ENCODE results near the gene SLC35B4.

Gene SLC35B4

GRCh38 chr7:134329614-134330346 is 13.1 kb upstream of the SLC35B4 start:
- Histone ChIP-seq H3K27ac (ENCODE audit: low read length) (no peak overlapping the region), H3K9me3 (ENCODE audit: insufficient read depth, low read length, severe bottlenecking) (no peaks in the 10 kb centered on the region), H3K27me3 (ENCODE audit: insufficient read depth, low read length, poor library complexity) (no peaks in the 10 kb centered on the region), H3K36me3 (ENCODE audit: insufficient read depth, low read length) (no peaks in the 10 kb centered on the region), H4K20me1 (ENCODE audit: insufficient read depth, low read length) (no peaks in the 10 kb centered on the region), H3K4me3 (ENCODE audit: low read depth in 1 of 2, low read length in 2 of 2) (no peak overlapping the region), H2AFZ (ENCODE audit: low read depth, low read length) (no peak overlapping the region), H3K79me2 (ENCODE audit: insufficient read depth, low read length) (no peaks in the 10 kb centered on the region), H3K4me2 (ENCODE audit: insufficient read depth, low read length) (no peak overlapping the region), H3K4me1 (ENCODE audit: insufficient read depth, low read length) (no peaks in the 10 kb centered on the region), H3K9ac (ENCODE audit: low read depth, low read length) (no peak overlapping the region)
- ATAC-seq (ENCODE audit: insufficient read depth, low read depth) (no peak), DNase-seq (no peak)
- TF ChIP-seq EZH2 (IDR thresholded peaks at IDR 0.05; ENCODE audit: borderline replicate concordance, low read depth, low read length, severe bottlenecking) = no peak
- TF ChIP-seq, protein P1, sequence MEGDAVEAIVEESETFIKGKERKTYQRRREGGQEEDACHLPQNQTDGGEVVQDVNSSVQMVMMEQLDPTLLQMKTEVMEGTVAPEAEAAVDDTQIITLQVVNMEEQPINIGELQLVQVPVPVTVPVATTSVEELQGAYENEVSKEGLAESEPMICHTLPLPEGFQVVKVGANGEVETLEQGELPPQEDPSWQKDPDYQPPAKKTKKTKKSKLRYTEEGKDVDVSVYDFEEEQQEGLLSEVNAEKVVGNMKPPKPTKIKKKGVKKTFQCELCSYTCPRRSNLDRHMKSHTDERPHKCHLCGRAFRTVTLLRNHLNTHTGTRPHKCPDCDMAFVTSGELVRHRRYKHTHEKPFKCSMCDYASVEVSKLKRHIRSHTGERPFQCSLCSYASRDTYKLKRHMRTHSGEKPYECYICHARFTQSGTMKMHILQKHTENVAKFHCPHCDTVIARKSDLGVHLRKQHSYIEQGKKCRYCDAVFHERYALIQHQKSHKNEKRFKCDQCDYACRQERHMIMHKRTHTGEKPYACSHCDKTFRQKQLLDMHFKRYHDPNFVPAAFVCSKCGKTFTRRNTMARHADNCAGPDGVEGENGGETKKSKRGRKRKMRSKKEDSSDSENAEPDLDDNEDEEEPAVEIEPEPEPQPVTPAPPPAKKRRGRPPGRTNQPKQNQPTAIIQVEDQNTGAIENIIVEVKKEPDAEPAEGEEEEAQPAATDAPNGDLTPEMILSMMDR (IDR thresholded peaks at IDR 0.05; ENCODE audit: borderline replicate concordance, extremely low read depth, low read length, poor library complexity, severe bottlenecking) = no peak

- TF ChIP-seq, protein P1 (IDR thresholded peaks at IDR 0.05; ENCODE audit: borderline replicate concordance, extremely low read depth, low read length, poor library complexity, severe bottlenecking) = no peak
- no peak for TF ChIP-seq EZH2 (IDR thresholded peaks at IDR 0.05; ENCODE audit: borderline replicate concordance, low read depth, low read length, severe bottlenecking)
- H3K4me2 ChIP-seq (ENCODE audit: insufficient read depth, low read length) = no peak overlapping the region
- no peaks in the 10 kb centered on the region for H3K27me3 ChIP-seq (ENCODE audit: insufficient read depth, low read length, poor library complexity)
- H3K79me2 ChIP-seq (ENCODE audit: insufficient read depth, low read length) = no peaks in the 10 kb centered on the region
- H4K20me1 ChIP-seq (ENCODE audit: insufficient read depth, low read length) = no peaks in the 10 kb centered on the region
- DNase-seq (no peak), ATAC-seq (ENCODE audit: insufficient read depth, low read depth) (no peak)
- H3K27ac ChIP-seq (ENCODE audit: low read length) = no peak overlapping the region
- no peak overlapping the region for H3K9ac ChIP-seq (ENCODE audit: low read depth, low read length)
- no peaks in the 10 kb centered on the region for H3K36me3 ChIP-seq (ENCODE audit: insufficient read depth, low read length)
- H3K4me1 ChIP-seq (ENCODE audit: insufficient read depth, low read length) = no peaks in the 10 kb centered on the region
- no peaks in the 10 kb centered on the region for H3K9me3 ChIP-seq (ENCODE audit: insufficient read depth, low read length, severe bottlenecking)
- H3K4me3 ChIP-seq (ENCODE audit: low read depth in 1 of 2, low read length in 2 of 2) = no peak overlapping the region
- H2AFZ ChIP-seq (ENCODE audit: low read depth, low read length) = no peak overlapping the region
These were observed 12.2 kb upstream of the SLC35B4 start for GRCh38 chr7:134328900-134329299.

- DNase-seq (peak; percentile 67), ATAC-seq (ENCODE audit: insufficient read depth, low read depth) (peak; percentile 97)
These were observed 11.2 kb upstream of the SLC35B4 start for GRCh38 chr7:134327896-134328295.

More at GRCh38 chr7:134327896-134328295, 11.2 kb upstream of the SLC35B4 start:
- Histone ChIP-seq H3K4me1 (ENCODE audit: insufficient read depth, low read length) (no peaks in the 10 kb centered on the region), H4K20me1 (ENCODE audit: insufficient read depth, low read length) (no peaks in the 10 kb centered on the region), H3K4me3 (ENCODE audit: low read depth in 1 of 2, low read length in 2 of 2) (no peak overlapping the region), H2AFZ (ENCODE audit: low read depth, low read length) (no peak overlapping the region), H3K36me3 (ENCODE audit: insufficient read depth, low read length) (no peaks in the 10 kb centered on the region), H3K27ac (ENCODE audit: low read length) (no peak overlapping the region), H3K4me2 (ENCODE audit: insufficient read depth, low read length) (no peak overlapping the region), H3K27me3 (ENCODE audit: insufficient read depth, low read length, poor library complexity) (no peaks in the 10 kb centered on the region), H3K9me3 (ENCODE audit: insufficient read depth, low read length, severe bottlenecking) (no peaks in the 10 kb centered on the region), H3K9ac (ENCODE audit: low read depth, low read length) (no peak overlapping the region), H3K79me2 (ENCODE audit: insufficient read depth, low read length) (no peaks in the 10 kb centered on the region)
- TF ChIP-seq, protein P1 (IDR thresholded peaks at IDR 0.05; ENCODE audit: borderline replicate concordance, extremely low read depth, low read length, poor library complexity, severe bottlenecking) = peak; percentile 78
- no peak for TF ChIP-seq EZH2 (IDR thresholded peaks at IDR 0.05; ENCODE audit: borderline replicate concordance, low read depth, low read length, severe bottlenecking)
